H1 (cell line): ENCODE data around the gene PCDH9. TPM values are rescaled to one million over a fixed set of nuclear protein-coding genes. Genes with fewer than 3 reads are reported as not detected.

ENCODE experiments used
- E2F6 ChIP-seq: IDR thresholded peaks from 2 replicates; pipeline ENCODE4 v1.6.1; 2012; ENCODE audit warnings: inconsistent platforms
- JUN ChIP-seq: IDR thresholded peaks from 2 replicates; pipeline ENCODE4 v1.6.1; 2011; ENCODE audit warnings: low read depth, mild to moderate bottlenecking, improper control_type of control experiment, low read length
- JUND ChIP-seq: IDR thresholded peaks from 2 replicates; pipeline ENCODE4 v1.6.1; 2011; ENCODE audit warnings: mild to moderate bottlenecking, improper control_type of control experiment, low read length
- KDM5A ChIP-seq: fragments of 200-600 bp; IDR thresholded peaks from 2 replicates; pipeline ENCODE4 v1.7.1; 2012; ENCODE audit warnings: mild to moderate bottlenecking, low read length, inconsistent platforms, mixed read lengths
- RAD21 ChIP-seq, 2 experiments: IDR thresholded peaks in 1 of 2; conservative IDR thresholded peaks in 1 of 2; 2 replicates each; pipeline ENCODE4 v1.6.1; 2011; ENCODE audit warnings: low read depth in 2 of 2, low read length in 2 of 2, improper control_type of control experiment in 1 of 2, inconsistent platforms in 1 of 2, mild to moderate bottlenecking in 1 of 2, moderate library complexity in 1 of 2
- SIX5 ChIP-seq: IDR thresholded peaks from 2 replicates; pipeline ENCODE4 v1.6.1; 2011; ENCODE audit warnings: mild to moderate bottlenecking, low read depth, low read length
- polyA plus RNA-seq, 7 experiments: library from polyadenylated mRNA; depleted of rRNA in 3 of 7; stranded (reverse) in 5 of 7; unstranded in 2 of 7; fragments of >200 nt in 5 of 7; fragments of 200-250 nt in 2 of 7; gene quantifications; 1 replicate in 5 of 7; 2 replicates in 1 of 7; 4 replicates in 1 of 7; pipeline versions ENCODE4 v1.2.1 to v1.2.3, GENCODE V29; 2011 to 2013; ENCODE audit warnings: missing spikeins in 2 of 7, mixed read lengths in 2 of 7
- total RNA-seq: library from RNA; stranded (reverse); fragmentation: NEBNext Ultra II Directional; extraction: Animal tissue kit (Norgen Biotek cat#: 25700); gene quantifications from 2 replicates; pipeline ENCODE4 v1.2.1, GENCODE V29; 2021
- TF ChIP-seq, protein P1 (sequence below): fragments of 300-600 bp; sonication (generic); IDR thresholded peaks from 2 replicates; pipeline ENCODE4 v1.7.1; 2012; ENCODE audit warnings: low read length, moderate library complexity, mild to moderate bottlenecking, inconsistent platforms; ENCODE audit not compliant: insufficient replicate concordance
- TF ChIP-seq, protein P2 (sequence below): IDR thresholded peaks from 2 replicates; pipeline ENCODE4 v1.6.1; 2011; ENCODE audit warnings: low read length, improper control_type of control experiment

PCDH9 gene
- total and polyA plus RNA-seq, 2 of the 8 experiments (the other 6 are each of a cell fraction or from before 2014, with no cell fraction given): 0.12 to 0.60 TPM

DNA sequence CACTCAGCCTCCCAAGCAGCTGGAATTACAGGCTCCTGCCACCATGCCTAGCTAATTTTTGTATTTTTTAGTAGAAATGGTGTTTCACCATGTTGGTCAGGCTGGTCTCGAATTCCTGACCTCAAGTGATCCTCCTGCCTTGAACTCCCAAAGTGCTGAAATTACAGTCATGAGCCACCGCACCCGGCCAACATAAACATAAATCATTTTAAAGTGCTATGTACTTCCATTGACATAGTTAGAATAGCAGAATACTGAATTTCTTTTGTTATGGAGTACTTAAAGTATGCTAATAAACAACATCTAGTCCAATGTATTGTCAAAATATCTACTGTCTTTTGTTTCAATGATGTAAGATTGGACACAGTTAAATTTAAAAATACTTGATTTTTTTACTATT, 539.0 kb downstream of the PCDH9 start (continued):
- TF ChIP-seq, protein P1, sequence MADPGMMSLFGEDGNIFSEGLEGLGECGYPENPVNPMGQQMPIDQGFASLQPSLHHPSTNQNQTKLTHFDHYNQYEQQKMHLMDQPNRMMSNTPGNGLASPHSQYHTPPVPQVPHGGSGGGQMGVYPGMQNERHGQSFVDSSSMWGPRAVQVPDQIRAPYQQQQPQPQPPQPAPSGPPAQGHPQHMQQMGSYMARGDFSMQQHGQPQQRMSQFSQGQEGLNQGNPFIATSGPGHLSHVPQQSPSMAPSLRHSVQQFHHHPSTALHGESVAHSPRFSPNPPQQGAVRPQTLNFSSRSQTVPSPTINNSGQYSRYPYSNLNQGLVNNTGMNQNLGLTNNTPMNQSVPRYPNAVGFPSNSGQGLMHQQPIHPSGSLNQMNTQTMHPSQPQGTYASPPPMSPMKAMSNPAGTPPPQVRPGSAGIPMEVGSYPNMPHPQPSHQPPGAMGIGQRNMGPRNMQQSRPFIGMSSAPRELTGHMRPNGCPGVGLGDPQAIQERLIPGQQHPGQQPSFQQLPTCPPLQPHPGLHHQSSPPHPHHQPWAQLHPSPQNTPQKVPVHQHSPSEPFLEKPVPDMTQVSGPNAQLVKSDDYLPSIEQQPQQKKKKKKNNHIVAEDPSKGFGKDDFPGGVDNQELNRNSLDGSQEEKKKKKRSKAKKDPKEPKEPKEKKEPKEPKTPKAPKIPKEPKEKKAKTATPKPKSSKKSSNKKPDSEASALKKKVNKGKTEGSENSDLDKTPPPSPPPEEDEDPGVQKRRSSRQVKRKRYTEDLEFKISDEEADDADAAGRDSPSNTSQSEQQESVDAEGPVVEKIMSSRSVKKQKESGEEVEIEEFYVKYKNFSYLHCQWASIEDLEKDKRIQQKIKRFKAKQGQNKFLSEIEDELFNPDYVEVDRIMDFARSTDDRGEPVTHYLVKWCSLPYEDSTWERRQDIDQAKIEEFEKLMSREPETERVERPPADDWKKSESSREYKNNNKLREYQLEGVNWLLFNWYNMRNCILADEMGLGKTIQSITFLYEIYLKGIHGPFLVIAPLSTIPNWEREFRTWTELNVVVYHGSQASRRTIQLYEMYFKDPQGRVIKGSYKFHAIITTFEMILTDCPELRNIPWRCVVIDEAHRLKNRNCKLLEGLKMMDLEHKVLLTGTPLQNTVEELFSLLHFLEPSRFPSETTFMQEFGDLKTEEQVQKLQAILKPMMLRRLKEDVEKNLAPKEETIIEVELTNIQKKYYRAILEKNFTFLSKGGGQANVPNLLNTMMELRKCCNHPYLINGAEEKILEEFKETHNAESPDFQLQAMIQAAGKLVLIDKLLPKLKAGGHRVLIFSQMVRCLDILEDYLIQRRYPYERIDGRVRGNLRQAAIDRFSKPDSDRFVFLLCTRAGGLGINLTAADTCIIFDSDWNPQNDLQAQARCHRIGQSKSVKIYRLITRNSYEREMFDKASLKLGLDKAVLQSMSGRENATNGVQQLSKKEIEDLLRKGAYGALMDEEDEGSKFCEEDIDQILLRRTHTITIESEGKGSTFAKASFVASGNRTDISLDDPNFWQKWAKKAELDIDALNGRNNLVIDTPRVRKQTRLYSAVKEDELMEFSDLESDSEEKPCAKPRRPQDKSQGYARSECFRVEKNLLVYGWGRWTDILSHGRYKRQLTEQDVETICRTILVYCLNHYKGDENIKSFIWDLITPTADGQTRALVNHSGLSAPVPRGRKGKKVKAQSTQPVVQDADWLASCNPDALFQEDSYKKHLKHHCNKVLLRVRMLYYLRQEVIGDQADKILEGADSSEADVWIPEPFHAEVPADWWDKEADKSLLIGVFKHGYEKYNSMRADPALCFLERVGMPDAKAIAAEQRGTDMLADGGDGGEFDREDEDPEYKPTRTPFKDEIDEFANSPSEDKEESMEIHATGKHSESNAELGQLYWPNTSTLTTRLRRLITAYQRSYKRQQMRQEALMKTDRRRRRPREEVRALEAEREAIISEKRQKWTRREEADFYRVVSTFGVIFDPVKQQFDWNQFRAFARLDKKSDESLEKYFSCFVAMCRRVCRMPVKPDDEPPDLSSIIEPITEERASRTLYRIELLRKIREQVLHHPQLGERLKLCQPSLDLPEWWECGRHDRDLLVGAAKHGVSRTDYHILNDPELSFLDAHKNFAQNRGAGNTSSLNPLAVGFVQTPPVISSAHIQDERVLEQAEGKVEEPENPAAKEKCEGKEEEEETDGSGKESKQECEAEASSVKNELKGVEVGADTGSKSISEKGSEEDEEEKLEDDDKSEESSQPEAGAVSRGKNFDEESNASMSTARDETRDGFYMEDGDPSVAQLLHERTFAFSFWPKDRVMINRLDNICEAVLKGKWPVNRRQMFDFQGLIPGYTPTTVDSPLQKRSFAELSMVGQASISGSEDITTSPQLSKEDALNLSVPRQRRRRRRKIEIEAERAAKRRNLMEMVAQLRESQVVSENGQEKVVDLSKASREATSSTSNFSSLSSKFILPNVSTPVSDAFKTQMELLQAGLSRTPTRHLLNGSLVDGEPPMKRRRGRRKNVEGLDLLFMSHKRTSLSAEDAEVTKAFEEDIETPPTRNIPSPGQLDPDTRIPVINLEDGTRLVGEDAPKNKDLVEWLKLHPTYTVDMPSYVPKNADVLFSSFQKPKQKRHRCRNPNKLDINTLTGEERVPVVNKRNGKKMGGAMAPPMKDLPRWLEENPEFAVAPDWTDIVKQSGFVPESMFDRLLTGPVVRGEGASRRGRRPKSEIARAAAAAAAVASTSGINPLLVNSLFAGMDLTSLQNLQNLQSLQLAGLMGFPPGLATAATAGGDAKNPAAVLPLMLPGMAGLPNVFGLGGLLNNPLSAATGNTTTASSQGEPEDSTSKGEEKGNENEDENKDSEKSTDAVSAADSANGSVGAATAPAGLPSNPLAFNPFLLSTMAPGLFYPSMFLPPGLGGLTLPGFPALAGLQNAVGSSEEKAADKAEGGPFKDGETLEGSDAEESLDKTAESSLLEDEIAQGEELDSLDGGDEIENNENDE: no peak
- no peak for TF ChIP-seq RAD21 (IDR thresholded peaks at IDR 0.05 in 1 of 2, conservative IDR thresholded peaks at IDR 0.05 in 1 of 2; ENCODE audit: low read depth in 2 of 2, low read length in 2 of 2)
- TF ChIP-seq SIX5: no peak
- no peak for TF ChIP-seq E2F6
- TF ChIP-seq KDM5A: no peak
- TF ChIP-seq, protein P2, sequence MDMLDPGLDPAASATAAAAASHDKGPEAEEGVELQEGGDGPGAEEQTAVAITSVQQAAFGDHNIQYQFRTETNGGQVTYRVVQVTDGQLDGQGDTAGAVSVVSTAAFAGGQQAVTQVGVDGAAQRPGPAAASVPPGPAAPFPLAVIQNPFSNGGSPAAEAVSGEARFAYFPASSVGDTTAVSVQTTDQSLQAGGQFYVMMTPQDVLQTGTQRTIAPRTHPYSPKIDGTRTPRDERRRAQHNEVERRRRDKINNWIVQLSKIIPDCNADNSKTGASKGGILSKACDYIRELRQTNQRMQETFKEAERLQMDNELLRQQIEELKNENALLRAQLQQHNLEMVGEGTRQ: no peak
- no peak for TF ChIP-seq JUN
- TF ChIP-seq JUND: no peak
